NCI-H128 (cell line): ENCODE measurements around the gene ZNF624.

Experiments used
- DNase-seq: peaks from one replicate; lab custom pipeline; 2025; ENCODE audit not compliant: unreplicated experiment; lab: John Stamatoyannopoulos, UW

ZNF624 gene

DNA sequence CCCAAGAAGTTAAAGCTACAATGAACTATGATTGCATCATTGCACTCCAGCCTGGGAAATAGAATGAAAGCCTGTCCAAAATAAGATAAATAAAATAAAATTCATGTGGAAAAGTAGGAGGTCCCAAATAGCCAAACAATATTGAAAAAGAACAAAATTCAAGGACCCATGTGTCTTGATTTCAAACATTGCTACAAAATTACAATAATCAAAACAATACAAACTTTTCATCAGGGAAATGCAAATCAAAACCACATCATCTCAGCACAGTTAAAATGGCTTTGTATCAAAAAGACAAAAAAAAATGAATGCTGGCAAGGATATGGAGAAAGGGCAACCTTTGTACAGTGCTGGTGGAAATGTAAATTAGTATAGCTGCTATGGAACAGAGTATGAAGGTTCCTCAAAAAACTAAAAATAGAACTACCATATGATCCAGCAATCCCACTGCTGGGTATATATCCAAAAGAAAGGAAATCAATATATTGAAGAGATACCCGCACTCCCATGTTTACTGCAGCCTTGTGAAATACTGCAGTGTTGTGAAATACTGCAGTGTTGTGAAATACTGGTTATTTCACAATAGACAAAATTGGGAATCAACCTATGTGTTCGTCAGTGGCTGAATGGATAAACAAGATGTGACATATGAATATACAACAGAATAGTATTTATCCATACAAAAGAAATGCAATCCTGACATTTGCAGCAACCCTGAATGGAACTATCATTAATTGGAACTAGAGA, 60.1 kb downstream of the ZNF624 start:
- no peak for DNase-seq

DNA sequence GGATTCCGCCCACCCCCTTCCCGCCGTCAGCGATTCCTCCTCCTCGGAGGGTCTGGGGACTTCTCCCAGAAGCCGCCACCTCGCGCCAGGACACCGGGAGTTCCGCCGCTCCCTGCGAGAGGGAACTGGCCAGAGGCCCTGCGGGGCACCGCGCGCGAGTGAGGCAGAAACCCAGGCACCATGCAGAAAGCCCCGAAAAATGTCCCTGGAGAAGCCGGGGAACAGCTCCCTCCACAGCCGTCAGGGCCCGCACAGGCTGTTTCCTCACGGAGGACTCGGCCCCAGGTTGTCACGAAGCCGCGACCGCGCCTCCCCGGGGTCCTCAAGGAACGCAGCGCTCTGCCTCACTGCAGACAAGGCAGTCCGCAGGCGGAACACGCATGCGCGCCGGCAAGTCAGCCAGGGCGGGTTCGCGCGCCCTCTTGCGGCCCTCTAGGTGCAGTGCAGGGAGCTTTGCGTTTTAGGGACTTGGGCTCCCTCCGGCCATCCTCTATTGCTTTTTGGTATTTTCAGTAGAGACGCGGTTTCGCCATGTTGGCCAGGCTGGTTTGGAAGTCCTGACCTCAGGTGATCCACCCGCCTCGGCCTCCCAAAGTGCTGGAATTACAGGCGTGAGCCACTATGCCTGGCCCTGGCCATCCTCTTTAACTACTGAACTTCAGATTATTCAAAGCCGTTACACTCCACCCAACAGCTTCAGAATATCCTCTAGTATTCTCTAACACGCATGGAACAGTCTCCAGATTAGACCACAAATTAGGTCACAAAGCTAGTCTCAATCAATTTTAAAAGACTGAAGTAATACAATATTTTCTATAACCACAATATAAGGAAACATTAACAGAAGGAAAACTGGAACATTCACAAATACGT, 64.3 kb downstream of the ZNF624 start:
- DNase-seq: peak; percentile 71

DNA sequence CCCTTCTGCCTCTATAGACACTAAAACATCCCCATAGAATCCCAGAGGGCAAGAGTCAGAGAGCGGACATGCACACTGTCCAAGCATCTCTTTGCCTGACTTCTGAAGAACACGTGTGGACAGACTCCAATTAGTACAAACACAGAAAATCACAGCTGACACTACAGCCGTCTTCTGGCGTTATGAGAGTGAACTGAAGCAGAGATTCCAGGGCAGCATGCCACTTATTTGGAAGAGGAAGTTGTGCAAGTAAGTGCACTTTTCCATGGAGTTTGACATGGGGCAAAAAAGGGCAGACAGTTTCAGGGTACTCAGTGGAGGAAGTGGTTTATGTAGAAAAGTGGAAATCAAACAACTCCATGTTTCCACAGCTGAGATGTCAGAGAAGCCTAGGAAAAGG, 67.9 kb downstream of the ZNF624 start:
- DNase-seq: no peak

DNA sequence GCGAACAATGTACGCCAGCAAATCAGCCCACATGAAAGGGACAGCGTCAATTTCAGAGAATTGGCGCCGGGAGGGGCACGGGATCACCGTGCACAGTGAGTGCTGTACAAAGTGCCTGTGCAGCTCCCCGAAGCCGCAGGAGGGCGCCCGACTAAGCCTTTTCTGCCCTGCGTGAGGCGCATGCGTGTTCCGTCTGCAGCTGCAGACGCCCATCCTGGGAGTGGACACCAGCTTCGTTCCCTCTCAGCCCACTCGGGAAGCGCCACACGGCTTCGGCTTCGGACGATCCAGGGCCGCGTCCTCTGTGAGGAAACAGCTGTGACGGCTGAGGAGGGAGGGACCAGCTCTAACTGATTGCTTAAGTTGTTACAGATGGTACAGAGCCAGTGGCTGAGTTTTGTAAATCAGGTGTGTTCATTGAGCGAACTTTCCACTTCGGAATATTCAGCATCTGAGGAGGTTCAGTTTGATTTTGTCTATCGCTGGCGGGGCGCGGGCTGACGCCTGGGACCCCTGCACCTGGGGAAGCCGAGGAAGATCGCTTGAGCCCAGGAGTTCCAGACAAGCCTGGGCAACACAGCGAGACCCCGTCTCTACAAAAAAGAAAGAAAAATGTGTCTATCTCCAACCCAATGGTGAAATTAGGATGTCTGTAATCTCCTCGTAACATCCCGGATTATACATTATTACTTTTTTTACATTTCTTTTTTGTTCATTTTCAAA, 69.2 kb downstream of the ZNF624 start:
- peak; percentile 79 for DNase-seq

DNA sequence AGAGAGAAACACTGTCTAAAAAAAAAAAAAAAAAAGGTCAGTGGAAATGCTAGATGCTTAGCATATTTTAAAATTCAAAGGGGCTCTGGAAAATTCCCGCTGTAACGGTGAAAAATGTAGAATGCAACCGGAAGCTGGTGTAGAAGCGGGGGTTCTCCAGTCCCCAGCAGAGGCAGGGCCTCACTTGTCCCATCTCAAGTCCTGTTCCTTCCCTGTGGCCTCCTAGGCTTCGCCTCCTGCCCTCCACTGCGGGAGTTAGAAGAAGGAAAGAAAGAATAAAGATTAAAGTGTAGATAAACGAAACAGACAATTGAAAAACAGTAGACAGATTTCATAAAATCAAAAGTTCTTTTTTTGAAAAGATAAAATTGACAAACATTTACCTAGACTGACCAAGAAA, 69.9 kb downstream of the ZNF624 start:
- no peak for DNase-seq

DNA sequence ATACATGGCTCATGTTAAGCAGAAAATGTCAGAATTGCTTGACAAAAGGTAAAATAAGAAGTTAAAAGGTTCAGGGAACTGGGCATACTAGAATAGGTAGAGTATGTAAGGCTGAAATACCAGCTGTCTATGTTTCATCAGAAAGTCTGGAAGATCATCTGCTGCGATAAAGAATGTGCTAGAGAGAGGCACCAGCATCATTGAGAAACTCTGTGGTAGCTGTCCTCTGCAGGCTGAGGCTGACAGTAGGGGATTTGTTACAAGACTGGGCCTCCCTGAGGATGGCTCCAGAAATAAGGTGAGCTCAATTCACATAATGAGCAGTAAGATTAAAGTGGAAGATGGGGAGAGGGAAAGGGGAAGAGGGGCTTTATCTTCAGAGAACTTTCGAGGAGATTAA, 80.2 kb downstream of the ZNF624 start:
- no peak for DNase-seq
